Subcutaneous adipose tissue (tissue), 4 donors: ENCODE data around the gene PBRM1. TPM values are rescaled to one million over a fixed set of nuclear protein-coding genes. Genes with fewer than 3 reads are reported as not detected.

Source experiments
- total RNA-seq, 4 donors: library from RNA; depleted of rRNA; stranded (reverse); fragments of >200 nt; gene quantifications; one replicate each; pipeline ENCODE4 v1.1.0, GENCODE V29; 2016
- TF ChIP-seq, protein P1 (sequence below): fragments of 450-650 bp; IDR thresholded peaks from one replicate; pipeline ENCODE4 v1.5.1; 2016; ENCODE audit warnings: low read depth, mild to moderate bottlenecking, control low read depth, antibody characterized with exemption, moderate library complexity

PBRM1 gene
- total RNA-seq, 4 donors from 2014 or later, result 92.7 to 125 (median 104) TPM

DNA sequence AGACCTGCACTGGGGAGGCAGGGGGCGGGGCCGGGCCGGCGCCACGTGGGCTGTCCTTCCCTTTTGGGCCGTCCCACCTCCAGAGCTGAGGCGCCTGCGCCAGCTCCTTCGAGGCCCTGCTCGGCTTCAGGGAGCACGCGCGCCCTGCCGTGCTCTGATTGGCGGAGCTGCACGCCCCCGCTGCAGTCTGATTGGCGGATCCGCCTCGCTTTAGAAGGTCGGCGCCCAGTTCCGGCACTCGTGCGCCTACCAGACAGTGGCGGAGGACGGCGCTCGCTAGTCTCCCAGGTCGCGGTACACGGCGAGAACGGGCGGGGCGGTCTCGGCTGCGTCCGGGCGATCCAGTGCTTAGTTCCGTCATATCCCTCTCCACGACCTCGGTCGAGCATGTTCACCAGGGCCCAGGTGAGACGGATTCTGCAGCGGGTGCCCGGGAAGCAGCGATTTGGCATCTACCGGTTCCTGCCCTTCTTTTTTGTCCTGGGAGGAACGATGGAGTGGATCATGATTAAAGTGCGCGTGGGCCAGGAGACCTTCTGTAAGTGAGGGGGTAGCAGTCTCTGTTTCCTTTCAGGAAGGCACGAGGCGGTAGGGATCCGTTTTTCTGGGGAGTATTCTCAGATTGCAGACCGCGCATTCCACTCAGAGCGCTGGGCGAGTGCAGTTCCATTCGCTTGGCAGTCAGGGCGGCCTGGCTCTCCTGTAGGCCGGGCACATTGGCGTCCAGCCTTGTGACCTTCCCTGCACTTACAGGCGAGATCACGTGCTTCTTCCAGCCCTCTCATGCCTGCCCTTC lies 149.1 kb downstream of the PBRM1 start, which contains the start of gene UQCC5:
Gene UQCC5 (plus strand): TSS at position 237 of the 796 bp plus-strand sequence. CDS start 151 bp downstream, at position 388.
- TF ChIP-seq, protein P1, sequence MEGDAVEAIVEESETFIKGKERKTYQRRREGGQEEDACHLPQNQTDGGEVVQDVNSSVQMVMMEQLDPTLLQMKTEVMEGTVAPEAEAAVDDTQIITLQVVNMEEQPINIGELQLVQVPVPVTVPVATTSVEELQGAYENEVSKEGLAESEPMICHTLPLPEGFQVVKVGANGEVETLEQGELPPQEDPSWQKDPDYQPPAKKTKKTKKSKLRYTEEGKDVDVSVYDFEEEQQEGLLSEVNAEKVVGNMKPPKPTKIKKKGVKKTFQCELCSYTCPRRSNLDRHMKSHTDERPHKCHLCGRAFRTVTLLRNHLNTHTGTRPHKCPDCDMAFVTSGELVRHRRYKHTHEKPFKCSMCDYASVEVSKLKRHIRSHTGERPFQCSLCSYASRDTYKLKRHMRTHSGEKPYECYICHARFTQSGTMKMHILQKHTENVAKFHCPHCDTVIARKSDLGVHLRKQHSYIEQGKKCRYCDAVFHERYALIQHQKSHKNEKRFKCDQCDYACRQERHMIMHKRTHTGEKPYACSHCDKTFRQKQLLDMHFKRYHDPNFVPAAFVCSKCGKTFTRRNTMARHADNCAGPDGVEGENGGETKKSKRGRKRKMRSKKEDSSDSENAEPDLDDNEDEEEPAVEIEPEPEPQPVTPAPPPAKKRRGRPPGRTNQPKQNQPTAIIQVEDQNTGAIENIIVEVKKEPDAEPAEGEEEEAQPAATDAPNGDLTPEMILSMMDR, result no peak

DNA sequence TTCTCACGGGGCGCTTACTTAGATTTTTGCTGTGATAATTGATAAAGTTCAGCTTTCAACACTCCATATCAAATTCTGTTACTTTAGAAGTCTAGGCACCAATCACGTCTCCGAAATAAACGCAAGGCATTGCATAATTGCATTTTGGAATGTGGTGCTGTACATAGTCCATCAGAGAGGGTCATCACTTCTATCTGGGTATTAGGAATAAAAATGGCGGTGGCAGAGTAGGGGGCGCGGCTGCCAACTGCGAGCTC lies 149.7 kb downstream of the PBRM1 start:
- TF ChIP-seq, protein P1, result no peak

DNA sequence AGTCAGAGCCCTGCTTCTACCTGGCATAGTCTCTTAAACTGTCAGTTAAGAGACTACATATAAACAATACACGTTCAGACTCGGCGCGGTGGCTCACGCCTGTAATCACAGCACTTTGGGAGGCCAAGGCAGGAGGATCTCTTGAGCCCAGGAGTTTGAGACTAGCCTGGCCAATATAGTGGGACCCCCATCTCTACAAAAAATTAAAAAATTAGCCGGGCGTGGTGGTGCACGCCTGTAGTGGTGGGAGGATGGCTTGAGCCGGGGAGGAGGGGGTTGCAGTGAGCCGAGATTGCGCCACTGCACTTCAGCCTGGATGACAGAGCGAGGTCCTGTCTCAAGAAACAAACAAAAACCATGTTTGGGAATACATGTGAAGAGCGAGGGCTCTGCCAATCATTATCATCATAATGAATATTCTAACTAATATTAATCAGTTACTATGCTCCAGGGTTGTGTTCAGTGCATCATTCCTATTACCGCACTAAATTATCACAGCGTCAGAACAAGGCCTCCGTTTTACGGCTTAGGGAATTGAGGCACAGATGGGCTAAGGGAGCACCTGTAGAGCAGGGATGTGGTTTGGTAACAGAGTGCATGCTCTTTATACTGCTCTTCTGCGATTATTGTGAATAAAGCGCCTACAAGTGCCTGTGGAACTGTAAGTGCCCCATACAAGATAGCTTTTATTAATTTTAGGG lies 150.2 kb downstream of the PBRM1 start:
- TF ChIP-seq, protein P1, result no peak

DNA sequence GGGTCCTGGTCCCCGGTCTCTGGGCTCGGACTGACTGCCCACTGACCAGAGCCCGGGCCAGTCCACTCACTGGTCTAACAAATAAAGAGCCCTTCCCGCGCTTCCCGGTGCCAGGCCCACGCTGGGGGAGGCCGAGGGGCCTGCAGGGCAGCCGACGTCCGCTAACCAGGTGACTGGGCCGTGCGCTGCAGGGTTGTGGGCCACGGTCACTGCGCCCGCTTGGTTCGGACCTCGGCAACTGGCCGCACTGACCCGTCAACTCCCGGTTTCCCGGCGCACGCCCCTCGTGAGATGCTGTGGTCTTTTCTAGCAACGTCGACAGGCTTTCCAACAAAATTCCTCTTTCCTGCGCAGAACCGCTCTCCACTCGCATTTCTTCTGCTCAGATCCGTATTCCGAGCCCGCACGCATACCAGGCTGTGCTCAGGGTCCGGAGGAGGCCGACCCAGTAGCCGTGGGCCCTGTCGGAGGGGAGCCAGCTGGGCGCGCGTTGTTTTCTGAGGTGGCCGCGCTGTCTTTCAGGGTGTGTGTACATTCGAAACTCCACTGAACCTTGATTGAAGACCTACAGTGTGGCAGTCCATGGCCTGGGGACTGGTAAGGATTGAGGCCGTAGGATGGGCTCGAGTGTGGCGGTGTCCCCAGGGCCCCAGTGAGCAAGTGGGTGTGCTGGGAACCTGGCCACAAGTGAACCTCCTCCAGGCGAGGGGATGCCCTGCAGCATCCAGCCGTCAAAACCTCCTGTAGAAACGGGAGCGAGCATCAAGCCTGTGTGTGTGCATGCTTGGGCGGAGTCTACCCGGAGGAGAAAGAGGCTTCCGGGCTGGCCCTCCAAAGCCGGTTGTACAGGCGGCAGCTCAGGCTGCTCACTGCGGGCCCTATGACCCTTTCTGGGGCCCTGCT lies 151.2 kb downstream of the PBRM1 start:
- TF ChIP-seq, protein P1, result no peak

DNA sequence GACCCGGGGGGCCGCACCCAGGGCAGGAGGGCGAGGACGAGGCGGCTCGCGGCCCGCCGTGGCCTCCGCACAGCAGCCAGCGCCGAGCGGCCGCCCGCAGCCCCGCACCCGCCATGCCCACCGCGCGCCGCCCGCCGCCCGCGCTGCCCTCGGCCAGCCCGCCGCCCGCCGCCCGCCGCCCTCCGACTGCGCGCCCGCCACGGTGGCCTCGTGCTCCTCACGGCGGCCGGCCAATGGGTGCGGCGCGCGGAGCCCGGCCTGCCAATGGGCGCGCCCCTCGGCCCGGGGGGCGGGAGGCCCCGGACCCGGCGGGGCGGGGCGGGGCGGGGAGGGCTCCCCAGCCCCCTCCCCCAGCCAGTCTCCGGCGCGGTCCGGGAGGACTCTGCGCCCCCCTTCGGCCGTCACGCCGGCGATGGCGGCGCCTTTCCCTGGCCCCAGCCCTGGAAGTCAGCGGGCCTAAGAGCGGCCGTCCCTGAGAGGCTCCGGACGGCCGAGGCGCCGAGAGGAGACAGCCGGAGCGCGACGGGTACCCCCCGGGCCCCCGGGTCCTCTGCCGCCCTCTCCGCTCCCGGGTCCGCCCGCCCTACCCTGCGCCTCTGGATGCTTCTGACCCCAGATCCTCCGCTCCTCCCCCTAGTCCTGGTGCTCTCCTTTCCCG lies 152.0 kb downstream of the PBRM1 start, which contains the start of gene NT5DC2:
Gene NT5DC2 (minus strand): TSS at position 235 of the 658 bp plus-strand sequence. CDS start 120 bp downstream, at position 115.
- TF ChIP-seq, protein P1, result no peak

DNA sequence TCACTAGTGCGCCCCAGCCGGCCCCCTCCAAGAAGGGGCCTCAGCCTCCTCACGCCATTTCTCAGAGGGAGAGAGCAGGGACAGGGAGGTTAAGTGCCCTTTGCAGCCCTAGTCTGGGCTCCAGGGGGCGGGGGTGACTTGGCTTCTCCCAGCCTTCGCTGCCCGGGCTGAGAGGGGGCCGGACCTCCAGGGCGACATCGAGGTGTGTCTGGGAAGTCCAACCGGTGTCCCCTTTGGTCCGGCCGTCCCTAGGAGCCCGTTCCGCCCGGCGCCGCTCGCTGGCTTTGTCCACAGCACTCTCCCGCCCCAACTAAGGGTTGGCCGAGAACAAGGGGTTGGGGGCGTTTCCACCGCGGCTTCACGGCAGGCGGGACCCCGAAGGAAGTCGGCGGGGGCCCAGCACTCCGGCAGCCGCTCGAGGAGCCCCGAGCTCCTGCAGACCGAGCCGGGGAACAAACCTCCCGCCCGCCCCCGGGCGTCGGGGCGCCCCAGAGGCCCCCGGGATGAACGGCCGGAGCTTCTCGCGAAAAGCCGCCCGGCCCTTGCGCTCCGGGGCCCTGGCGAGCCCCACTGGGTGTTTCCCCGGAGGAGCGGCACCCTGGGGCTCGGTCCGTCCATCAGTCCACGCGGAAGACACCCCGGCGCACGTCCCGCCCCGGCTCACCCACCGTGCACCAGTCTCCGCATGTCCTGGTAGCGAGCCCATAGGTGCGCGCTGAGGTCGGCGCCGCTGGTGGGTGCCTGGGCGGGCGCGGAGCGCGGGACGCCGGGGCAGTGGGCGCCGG lies 152.7 kb downstream of the PBRM1 start:
- TF ChIP-seq, protein P1, result no peak
